GM19324 (cell line): ENCODE data around the gene DLX6.

Source experiments
- ATAC-seq: cut with Tn5 transposase; IDR thresholded peaks from one replicate; pipeline ENCODE4 v1.9.1; 2021; ENCODE audit warnings: mild to moderate bottlenecking, moderate library complexity; ENCODE audit not compliant: unreplicated experiment, low FRiP score

Gene DLX6

GRCh38 chr7:97005183-97006054 is at the start of gene DLX6:
Gene DLX6, plus strand, starts transcription at chr7:97005553. Its CDS starts 425 bp downstream, at chr7:97005978.
- no peak for ATAC-seq

GRCh38 chr7:96959135-96959534 is 46.2 kb upstream of the DLX6 start:
- no peak for ATAC-seq

GRCh38 chr7:96962221-96962885 is 43.0 kb upstream of the DLX6 start:
- ATAC-seq: no peak

GRCh38 chr7:96968981-96969380 is 36.4 kb upstream of the DLX6 start:
- ATAC-seq: no peak

GRCh38 chr7:96970739-96971138 is 34.6 kb upstream of the DLX6 start:
- ATAC-seq: no peak

- no peak for ATAC-seq
Observed at GRCh38 chr7:96973986-96974385, 31.4 kb upstream of the DLX6 start.

- no peak for ATAC-seq
Observed at GRCh38 chr7:96976106-96976505, 29.2 kb upstream of the DLX6 start.

GRCh38 chr7:96977445-96977844 is 27.9 kb upstream of the DLX6 start:
- no peak for ATAC-seq

GRCh38 chr7:96979551-96980276 is 25.6 kb upstream of the DLX6 start:
- no peak for ATAC-seq

GRCh38 chr7:96982586-96982985 is 22.8 kb upstream of the DLX6 start:
- ATAC-seq: no peak

- ATAC-seq: no peak
Observed at GRCh38 chr7:96985992-96986391, 19.4 kb upstream of the DLX6 start.

- no peak for ATAC-seq
Observed at GRCh38 chr7:96986901-96987300, 18.5 kb upstream of the DLX6 start.

GRCh38 chr7:96987719-96988118 is 17.6 kb upstream of the DLX6 start:
- ATAC-seq: no peak

GRCh38 chr7:96989241-96989858 is 16.0 kb upstream of the DLX6 start:
- no peak for ATAC-seq

- ATAC-seq: no peak
Observed at GRCh38 chr7:96989859-96990317, 15.5 kb upstream of the DLX6 start.

GRCh38 chr7:96991546-96992191 is 13.7 kb upstream of the DLX6 start:
- ATAC-seq: no peak

- no peak for ATAC-seq
Observed at GRCh38 chr7:96992192-96993005, 13.0 kb upstream of the DLX6 start.

- no peak for ATAC-seq
Observed at GRCh38 chr7:96993094-96993865, 12.1 kb upstream of the DLX6 start.

- ATAC-seq: no peak
Observed at GRCh38 chr7:96993980-96994379, 11.4 kb upstream of the DLX6 start.
